Measurements from ENCODE around the gene ZNF830. TPM values are rescaled to one million over a fixed set of nuclear protein-coding genes. Genes with fewer than 3 reads are reported as not detected.

ZNF830 gene
- total RNA-seq, result 10 to 100 TPM; 12.6 to 14.3 TPM

- Histone ChIP-seq H3K4me1 (peaks cover 9% of the 10 kb centered on the region), H3K9me3 (no peaks in the 10 kb centered on the region), H3K27me3 (no peaks in the 10 kb centered on the region), H3K4me3 (peak within 1 kb of the TSS; percentile 95), H3K9ac (ENCODE audit: low read depth in 2 of 2, low read length in 2 of 2) (peak within 1 kb of the TSS; percentile 87), H3K36me3 (no peaks in the 10 kb centered on the region), H3K27ac (peak within 1 kb of the TSS; percentile 84)
- intact Hi-C loops (cut with DNase I), result no loop called here
- DNase-seq, result peak; percentile 95
- TF ChIP-seq, protein P1, sequence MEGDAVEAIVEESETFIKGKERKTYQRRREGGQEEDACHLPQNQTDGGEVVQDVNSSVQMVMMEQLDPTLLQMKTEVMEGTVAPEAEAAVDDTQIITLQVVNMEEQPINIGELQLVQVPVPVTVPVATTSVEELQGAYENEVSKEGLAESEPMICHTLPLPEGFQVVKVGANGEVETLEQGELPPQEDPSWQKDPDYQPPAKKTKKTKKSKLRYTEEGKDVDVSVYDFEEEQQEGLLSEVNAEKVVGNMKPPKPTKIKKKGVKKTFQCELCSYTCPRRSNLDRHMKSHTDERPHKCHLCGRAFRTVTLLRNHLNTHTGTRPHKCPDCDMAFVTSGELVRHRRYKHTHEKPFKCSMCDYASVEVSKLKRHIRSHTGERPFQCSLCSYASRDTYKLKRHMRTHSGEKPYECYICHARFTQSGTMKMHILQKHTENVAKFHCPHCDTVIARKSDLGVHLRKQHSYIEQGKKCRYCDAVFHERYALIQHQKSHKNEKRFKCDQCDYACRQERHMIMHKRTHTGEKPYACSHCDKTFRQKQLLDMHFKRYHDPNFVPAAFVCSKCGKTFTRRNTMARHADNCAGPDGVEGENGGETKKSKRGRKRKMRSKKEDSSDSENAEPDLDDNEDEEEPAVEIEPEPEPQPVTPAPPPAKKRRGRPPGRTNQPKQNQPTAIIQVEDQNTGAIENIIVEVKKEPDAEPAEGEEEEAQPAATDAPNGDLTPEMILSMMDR (IDR thresholded peaks at IDR 0.05), result no peak
Measured at GRCh38 chr17:34961093-34961911, at the start of gene ZNF830, which contains the start of gene CCT6B. TSS of gene ZNF830 (plus strand) at chr17:34961540. CDS start at chr17:34961567, 27 bp downstream. TSS of gene CCT6B (minus strand) at chr17:34961460. CDS start at chr17:34961393, 67 bp downstream.

GRCh38 chr17:34913001-34913400, 48.3 kb upstream of the ZNF830 start:
- no peaks in the 10 kb centered on the region for H3K36me3 ChIP-seq
- no peak overlapping the region for H3K27ac ChIP-seq
- TF ChIP-seq, protein P1 (IDR thresholded peaks at IDR 0.05), result no peak
- no peaks in the 10 kb centered on the region for H3K9me3 ChIP-seq
- no peak overlapping the region for H3K4me3 ChIP-seq
- intact Hi-C loops (cut with DNase I), result no loop called here
- DNase-seq, result no peak
- H3K27me3 ChIP-seq, result no peaks in the 10 kb centered on the region
- H3K9ac ChIP-seq (ENCODE audit: low read depth in 2 of 2, low read length in 2 of 2), result no peak overlapping the region
- H3K4me1 ChIP-seq, result no peaks in the 10 kb centered on the region

DNA sequence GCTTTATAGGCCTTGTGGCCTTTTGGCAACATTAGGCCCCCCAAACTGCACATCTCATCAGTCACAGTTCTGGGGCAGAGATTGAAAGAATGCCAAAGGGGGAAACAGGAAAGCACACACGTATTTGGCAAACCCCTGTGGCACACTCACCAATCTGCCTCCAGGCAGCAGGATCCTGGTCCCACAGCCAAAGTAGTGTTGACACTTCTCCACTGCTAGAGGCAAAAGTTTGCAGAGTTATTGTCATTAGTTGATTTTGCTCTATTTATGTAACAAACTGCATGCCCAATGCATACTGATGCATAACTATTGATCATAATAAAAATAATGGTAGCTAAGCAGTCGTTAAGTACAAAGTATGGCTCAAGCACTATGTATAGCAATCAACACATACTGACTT, 45.2 kb upstream of the ZNF830 start:
- H3K9ac ChIP-seq (ENCODE audit: low read depth in 2 of 2, low read length in 2 of 2), result no peak overlapping the region
- intact Hi-C loops (cut with DNase I), result no loop called here
- H3K4me3 ChIP-seq, result no peak overlapping the region
- no peaks in the 10 kb centered on the region for H3K9me3 ChIP-seq
- H3K36me3 ChIP-seq, result no peaks in the 10 kb centered on the region
- H3K4me1 ChIP-seq, result no peaks in the 10 kb centered on the region
- TF ChIP-seq, protein P1 (IDR thresholded peaks at IDR 0.05), result no peak
- H3K27me3 ChIP-seq, result no peaks in the 10 kb centered on the region
- no peak for DNase-seq
- no peak overlapping the region for H3K27ac ChIP-seq

GRCh38 chr17:34917381-34917780, 44.0 kb upstream of the ZNF830 start:
- no peak overlapping the region for H3K4me3 ChIP-seq
- H3K9me3 ChIP-seq, result no peaks in the 10 kb centered on the region
- TF ChIP-seq, protein P1 (IDR thresholded peaks at IDR 0.05), result no peak
- intact Hi-C loops (cut with DNase I), result no loop called here
- no peak overlapping the region for H3K27ac ChIP-seq
- no peak for DNase-seq
- no peaks in the 10 kb centered on the region for H3K4me1 ChIP-seq
- no peak overlapping the region for H3K9ac ChIP-seq (ENCODE audit: low read depth in 2 of 2, low read length in 2 of 2)
- no peaks in the 10 kb centered on the region for H3K36me3 ChIP-seq
- no peaks in the 10 kb centered on the region for H3K27me3 ChIP-seq

- intact Hi-C loops (cut with DNase I), result no loop called here
- Histone ChIP-seq H3K4me1 (no peaks in the 10 kb centered on the region), H3K27me3 (no peaks in the 10 kb centered on the region), H3K9ac (ENCODE audit: low read depth in 2 of 2, low read length in 2 of 2) (no peak overlapping the region), H3K9me3 (no peaks in the 10 kb centered on the region), H3K4me3 (no peak overlapping the region), H3K27ac (no peak overlapping the region), H3K36me3 (no peaks in the 10 kb centered on the region)
- DNase-seq, result no peak
- TF ChIP-seq, protein P1 (IDR thresholded peaks at IDR 0.05), result no peak
Measured at GRCh38 chr17:34920676-34921075, 40.7 kb upstream of the ZNF830 start.
